B cell (primary cell): ENCODE measurements around the gene AKAP6.

Source experiments
- EZH2 ChIP-seq: IDR thresholded peaks from 2 replicates; pipeline ENCODE4 v1.6.1; 2012; ENCODE audit warnings: borderline replicate concordance, low read depth, mild to moderate bottlenecking, moderate library complexity, low read length; ENCODE audit not compliant: insufficient read depth, poor library complexity, severe bottlenecking
- TF ChIP-seq, protein P1 (sequence below): fragments of 200-600 bp; IDR thresholded peaks from one replicate; pipeline ENCODE4 v1.8.0; 2022; ENCODE audit warnings: antibody characterized with exemption, mild to moderate bottlenecking

DNA sequence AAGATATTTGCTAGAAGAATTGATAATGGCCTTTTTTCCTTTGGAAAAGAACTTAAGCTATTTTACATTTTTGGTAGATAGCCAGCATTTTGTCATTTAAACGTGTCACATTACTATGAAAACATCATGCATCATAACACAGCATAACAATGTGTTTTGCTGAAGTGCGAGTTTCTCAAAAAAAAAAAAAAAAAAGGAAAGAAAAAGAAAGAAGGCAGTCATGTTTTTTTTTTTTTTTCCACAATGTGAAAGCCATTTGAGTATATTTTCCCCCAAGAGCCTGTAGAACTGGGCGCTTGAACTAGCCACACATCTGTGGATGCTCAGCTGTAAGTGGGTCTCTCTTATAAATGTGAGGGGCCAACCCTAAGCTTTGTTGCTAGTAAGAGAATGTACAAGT is 300.1 kb downstream of the AKAP6 start:
- TF ChIP-seq, protein P1, sequence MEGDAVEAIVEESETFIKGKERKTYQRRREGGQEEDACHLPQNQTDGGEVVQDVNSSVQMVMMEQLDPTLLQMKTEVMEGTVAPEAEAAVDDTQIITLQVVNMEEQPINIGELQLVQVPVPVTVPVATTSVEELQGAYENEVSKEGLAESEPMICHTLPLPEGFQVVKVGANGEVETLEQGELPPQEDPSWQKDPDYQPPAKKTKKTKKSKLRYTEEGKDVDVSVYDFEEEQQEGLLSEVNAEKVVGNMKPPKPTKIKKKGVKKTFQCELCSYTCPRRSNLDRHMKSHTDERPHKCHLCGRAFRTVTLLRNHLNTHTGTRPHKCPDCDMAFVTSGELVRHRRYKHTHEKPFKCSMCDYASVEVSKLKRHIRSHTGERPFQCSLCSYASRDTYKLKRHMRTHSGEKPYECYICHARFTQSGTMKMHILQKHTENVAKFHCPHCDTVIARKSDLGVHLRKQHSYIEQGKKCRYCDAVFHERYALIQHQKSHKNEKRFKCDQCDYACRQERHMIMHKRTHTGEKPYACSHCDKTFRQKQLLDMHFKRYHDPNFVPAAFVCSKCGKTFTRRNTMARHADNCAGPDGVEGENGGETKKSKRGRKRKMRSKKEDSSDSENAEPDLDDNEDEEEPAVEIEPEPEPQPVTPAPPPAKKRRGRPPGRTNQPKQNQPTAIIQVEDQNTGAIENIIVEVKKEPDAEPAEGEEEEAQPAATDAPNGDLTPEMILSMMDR = no peak
- TF ChIP-seq EZH2 = no peak
